Pancreas (tissue), 10 donors: ENCODE measurements around the gene CRADD. TPM values are rescaled to one million over a fixed set of nuclear protein-coding genes. Genes with fewer than 3 reads are reported as not detected.

Experiments
- ATAC-seq, 4 donors: fragments of 200-7000 bp; cut with Tn5 transposase; one replicate each; pipeline versions ENCODE4 v1.8.0 to v1.9.1; 2020; ENCODE audit warnings: mild to moderate bottlenecking in 4 of 4, moderate library complexity in 4 of 4
- DNase-seq, 6 donors: peaks; one replicate each; pipeline ENCODE4 v3.0.0-alpha.2; 2020
- FAIRE-seq: peaks from 2 replicates; lab custom pipeline; 2012; peaks lifted over from hg19 to GRCh38; lab: Jason Lieb, UNC
- H3K27ac ChIP-seq, 4 donors: fragments of 200-600 bp; sonication (generic); 1 replicate in 3 of 4; 2 replicates in 1 of 4; pipeline versions ENCODE4 v1.5.0 to v1.8.0; 2020
- H3K27me3 ChIP-seq, 4 donors: fragments of 200-600 bp; one replicate each; pipeline ENCODE4 v1.8.0; 2021
- H3K36me3 ChIP-seq, 3 donors: fragments of 200-600 bp; sonication (generic) in 1 of 3; one replicate each; pipeline versions ENCODE4 v1.5.0 to v1.8.0; 2020 to 2021
- H3K4me1 ChIP-seq, 3 donors: fragments of 200-600 bp; one replicate each; pipeline ENCODE4 v1.8.0; 2021
- H3K4me3 ChIP-seq, 4 donors: fragments of 200-600 bp; sonication (generic) in 2 of 4; one replicate each; pipeline versions ENCODE4 v1.5.0 to v1.8.0; 2020 to 2021
- H3K9me3 ChIP-seq, 4 donors: fragments of 200-600 bp; one replicate each; pipeline ENCODE4 v1.8.0; 2021
- CTCF ChIP-seq, 4 donors: fragments of 200-600 bp; sonication (generic) in 3 of 4; IDR thresholded peaks; one replicate each; pipeline versions ENCODE4 v1.5.0 to v1.8.0; 2021; ENCODE audit warnings: antibody characterized with exemption in 4 of 4
- WGBS, 2 donors: extraction: QIAGEN DNeasy Blood & Tissue Kit; methylation state at CpG; one replicate each; pipeline ENCODE4 v1.1.7; 2013; 5-methylcytosine and 5-hydroxymethylcytosine counted together
- intact Hi-C, 3 donors: fragments of 100-400 bp; cut with DNase I; formaldehyde crosslinking; loops; one replicate each; pipeline versions ENCODE4 v1.11.1 to v1.14.2; 2022
- polyA plus RNA-seq, 2 donors: library from polyadenylated mRNA; stranded (reverse); fragments of 200-250 nt; gene quantifications; one replicate each; pipeline ENCODE4 v1.2.3, GENCODE V29; 2013
- total RNA-seq, 6 donors: library from RNA; stranded (reverse); fragmentation: NEBNext Ultra II Directional in 4 of 6; extraction: Animal tissue kit (Norgen Biotek cat#: 25700) in 4 of 6; gene quantifications; one replicate each; pipeline versions ENCODE4 v1.2.1 to v1.2.4, GENCODE V29; 2021 to 2023
- donor health status: healthy with polysubstance abuse.
- donor health status: DM: no; HTN: no; CAD: no; lungs with moderate emphysema.
- donor health status: DM: no; HTN: no; CAD: no.
- donor health status: control.
- donor health status: control.
- donor health status: Bipolar disorder and iron deficiency.
- donor health status: DM: yes; HTN: yes; CAD: no.
- donor health status: DM: no; HTN: no; CAD: no.
- donor health status: DM: no; HTN: no; CAD: no.
- donor health status: DM: yes; HTN: yes; CAD: no.

CRADD gene
- total RNA-seq, result 10 to 100 TPM in 2 of 6 donors, 1 to 10 TPM in 4; 7.6 to 11.7 (median 9.2) TPM
- polyA plus RNA-seq, result 10 to 100 TPM in 1 of 2 donors, 1 to 10 TPM in 1; 5.3 to 12.3 TPM

GRCh38 chr12:93677195-93678064 lies at the start of gene CRADD:
Gene CRADD (plus strand): TSS chr12:93677375.
- no peaks in the 10 kb centered on the region for H3K9me3 ChIP-seq
- no peaks in the 10 kb centered on the region for H3K36me3 ChIP-seq
- H3K27me3 ChIP-seq, result no peaks in the 10 kb centered on the region
- peak; percentile 64 to 88 (median 84) for DNase-seq
- H3K4me3 ChIP-seq, result peak within 1 kb of the TSS; percentile 42 to 77 (median 51)
- TF ChIP-seq CTCF (IDR thresholded peaks at IDR 0.05), result no peak
- peak within 1 kb of the TSS; percentile 91 to 99 (median 98) for H3K27ac ChIP-seq
- intact Hi-C loops, result no loop called here
- ATAC-seq, result peak; percentile 94 to 98 (median 95)
- WGBS, 2 donors, result 0% methylated on average over 41 of the region's 41 CpGs
- FAIRE-seq, result peak; percentile 80
- peaks cover 0 to 17% (median 7%) of the 10 kb centered on the region in 3 donors for H3K4me1 ChIP-seq

GRCh38 chr12:93632383-93632782 lies 44.8 kb upstream of the CRADD start:
- DNase-seq (no peak), FAIRE-seq (no peak), ATAC-seq (no peak)
- WGBS, 2 donors, result 94 to 96% methylated on average over 1 of the region's 1 CpG
- Histone ChIP-seq H3K4me1 (no peaks in the 10 kb centered on the region), H3K27ac (no peak overlapping the region), H3K9me3 (no peaks in the 10 kb centered on the region), H3K27me3 (no peaks in the 10 kb centered on the region), H3K4me3 (no peak overlapping the region), H3K36me3 (no peaks in the 10 kb centered on the region)
- intact Hi-C loops, result no loop called here
- no peak for TF ChIP-seq CTCF (IDR thresholded peaks at IDR 0.05)

- WGBS, 2 donors, result 83 to 88% methylated on average over 3 of the region's 3 CpGs
- H3K27me3 ChIP-seq, result no peaks in the 10 kb centered on the region
- H3K36me3 ChIP-seq, result no peaks in the 10 kb centered on the region
- intact Hi-C loops, result no loop called here
- no peak overlapping the region for H3K4me3 ChIP-seq
- ATAC-seq, result no peak
- TF ChIP-seq CTCF (IDR thresholded peaks at IDR 0.05), result no peak
- no peaks in the 10 kb centered on the region for H3K4me1 ChIP-seq
- H3K27ac ChIP-seq, result no peak overlapping the region
- no peaks in the 10 kb centered on the region for H3K9me3 ChIP-seq
- FAIRE-seq, result no peak
- DNase-seq, result no peak
These were observed 42.8 kb upstream of the CRADD start for GRCh38 chr12:93634416-93634815.

GRCh38 chr12:93636708-93637107 lies 40.5 kb upstream of the CRADD start:
- Histone ChIP-seq H3K4me1 (no peaks in the 10 kb centered on the region), H3K27me3 (no peaks in the 10 kb centered on the region), H3K27ac (no peak overlapping the region), H3K36me3 (no peaks in the 10 kb centered on the region), H3K9me3 (no peaks in the 10 kb centered on the region), H3K4me3 (no peak overlapping the region)
- FAIRE-seq (no peak), ATAC-seq (no peak), DNase-seq (no peak)
- no peak for TF ChIP-seq CTCF (IDR thresholded peaks at IDR 0.05)
- intact Hi-C loops, result no loop called here
- 69 to 77% methylated on average over 2 of the region's 2 CpGs for WGBS, 2 donors

- intact Hi-C loops, result no loop called here
These were observed 39.1 kb upstream of the CRADD start for GRCh38 chr12:93638095-93638494.

More at GRCh38 chr12:93638095-93638494, 39.1 kb upstream of the CRADD start:
- Histone ChIP-seq H3K4me3 (no peak overlapping the region), H3K4me1 (no peaks in the 10 kb centered on the region), H3K9me3 (no peaks in the 10 kb centered on the region), H3K27me3 (no peaks in the 10 kb centered on the region), H3K27ac (no peak overlapping the region), H3K36me3 (no peaks in the 10 kb centered on the region)
- FAIRE-seq, result no peak
- WGBS, 2 donors, result 63 to 68% methylated on average over 2 of the region's 2 CpGs
- no peak for ATAC-seq
- no peak for DNase-seq
- no peak for TF ChIP-seq CTCF (IDR thresholded peaks at IDR 0.05)
